HCT116 (cell line): ENCODE results near the gene ATG14. TPM values are rescaled to one million over a fixed set of nuclear protein-coding genes. Genes with fewer than 3 reads are reported as not detected.

Experiments used
- ATAC-seq: fragments of 200-7000 bp; cut with Tn5 transposase; 2 replicates; pipeline ENCODE4 v1.9.1; 2020; ENCODE audit warnings: mild to moderate bottlenecking, moderate library complexity
- BruUV-seq: library from RNA; stranded (reverse); fragments of 400-500 nt; replicated peaks from 2 replicates; lab custom pipeline; 2021; lab: Mats Ljungman, UMichigan
- CTCF ChIA-PET: fragments of 300-600 bp; sonication (Branson Sonifier 250); formaldehyde crosslinking; loops from one replicate; lab custom pipeline; 2021; ENCODE audit warnings: antibody characterized with exemption; lab: Charles Lee
- POLR2A ChIA-PET: fragments of 300-600, 350-600 bp; sonication (Branson Sonifier 250); formaldehyde crosslinking; loops from one replicate; lab custom pipeline; 2021; ENCODE audit warnings: antibody characterized with exemption; lab: Charles Lee
- RAD21 ChIA-PET, 2 experiments: fragments of 300-600 bp; sonication (Branson Sonifier 250); formaldehyde crosslinking; loops; one replicate each; lab custom pipeline; 2023; ENCODE audit warnings: low total read pairs in 2 of 2; ENCODE audit not compliant: uncharacterized antibody in 2 of 2, unreplicated experiment in 2 of 2, low non-redundant PET in 1 of 2; lab: Charles Lee
- DNase-seq: peaks from one replicate; pipeline ENCODE4 v3.0.0-alpha.2; 2010; ENCODE audit warnings: low read depth, low spot score
- H2AFZ ChIP-seq: fragments of 200-600 bp; shearing (Covaris generic), sonication (generic); 2 replicates; pipeline ENCODE4 v1.6.1; 2017; ENCODE audit warnings: low read depth, mixed run types, mixed read lengths, antibody characterized with exemption, low read length; ENCODE audit not compliant: poor library complexity, severe bottlenecking
- H3K27ac ChIP-seq: 2 replicates; pipeline ENCODE4 v1.5.1; 2012; ENCODE audit warnings: low read depth, low read length
- H3K27me3 ChIP-seq: fragments of 200-600 bp; sonication (generic); 2 replicates; pipeline ENCODE4 v1.6.1; 2016; ENCODE audit warnings: mixed run types, low read length, mixed read lengths; ENCODE audit not compliant: insufficient read depth
- H3K36me3 ChIP-seq, 2 experiments: fragments of 200-500 bp in 1 of 2; fragments of 200-600 bp in 1 of 2; sonication (Bioruptor generic) in 1 of 2; sonication (generic) in 1 of 2; 2 replicates each; pipeline versions ENCODE4 v1.5.1 to v1.6.1; 2014 to 2016; ENCODE audit warnings: low read length in 2 of 2, inconsistent platforms in 1 of 2, mixed read lengths in 1 of 2, mixed run types in 1 of 2; ENCODE audit not compliant: insufficient read depth in 2 of 2, control insufficient read depth in 1 of 2
- H3K4me1 ChIP-seq, 2 experiments: fragments of 200-600 bp in 1 of 2; sonication (generic) in 1 of 2; 2 replicates each; pipeline versions ENCODE4 v1.5.1 to v1.6.1; 2012 to 2017; ENCODE audit warnings: low read length in 2 of 2, inconsistent platforms in 1 of 2, mild to moderate bottlenecking in 1 of 2, mixed read lengths in 1 of 2, mixed run types in 1 of 2, moderate library complexity in 1 of 2; ENCODE audit not compliant: insufficient read depth in 2 of 2, control insufficient read depth in 1 of 2
- H3K4me2 ChIP-seq: fragments of 200-600 bp; sonication (generic); 2 replicates; pipeline ENCODE4 v1.6.1; 2017; ENCODE audit warnings: mixed run types, low read length, mixed read lengths
- H3K4me3 ChIP-seq, 2 experiments: fragments of 200-600 bp in 1 of 2; sonication (generic) in 1 of 2; replicated peaks in 1 of 2; 2 replicates each; pipeline ENCODE4 v1.5.1; 2011 to 2016; ENCODE audit warnings: low read length in 2 of 2, control low read depth in 1 of 2, low read depth in 1 of 2, mild to moderate bottlenecking in 1 of 2, mixed read lengths in 1 of 2, mixed run types in 1 of 2
- H3K79me2 ChIP-seq: fragments of 200-600 bp; sonication (generic); 2 replicates; pipeline ENCODE4 v1.6.1; 2017; ENCODE audit warnings: mild to moderate bottlenecking, mixed run types, low read length, moderate library complexity, mixed read lengths; ENCODE audit not compliant: insufficient read depth
- H3K9ac ChIP-seq: fragments of 200-600 bp; sonication (generic); 2 replicates; pipeline ENCODE4 v1.6.1; 2016; ENCODE audit warnings: low read length, mixed read lengths
- H3K9me2 ChIP-seq: fragments of 200-600 bp; sonication (generic), shearing (Covaris generic); 2 replicates; pipeline ENCODE4 v1.6.1; 2017; ENCODE audit warnings: mixed run types, mild to moderate bottlenecking, moderate library complexity; ENCODE audit not compliant: insufficient read depth
- H3K9me3 ChIP-seq, 2 experiments: fragments of 200-500 bp in 1 of 2; fragments of 200-600 bp in 1 of 2; sonication (Bioruptor generic) in 1 of 2; sonication (generic) in 1 of 2; 2 replicates each; pipeline ENCODE4 v1.6.1; 2014 to 2017; ENCODE audit warnings: low read length in 2 of 2, mixed read lengths in 2 of 2, inconsistent platforms in 1 of 2, low read depth in 1 of 2, mild to moderate bottlenecking in 1 of 2, mixed run types in 1 of 2, moderate library complexity in 1 of 2; ENCODE audit not compliant: control insufficient read depth in 1 of 2, insufficient read depth in 1 of 2
- H4K20me1 ChIP-seq: fragments of 200-600 bp; sonication (generic), shearing (Covaris generic); 2 replicates; pipeline ENCODE4 v1.6.1; 2017; ENCODE audit warnings: mixed run types, mild to moderate bottlenecking, moderate library complexity; ENCODE audit not compliant: insufficient read depth
- EZH2 ChIP-seq: fragments of 200-600 bp; sonication (generic); IDR thresholded peaks from 2 replicates; pipeline ENCODE4 v1.6.1; 2017; ENCODE audit warnings: antibody characterized with exemption, mixed run types
- JUND ChIP-seq: IDR thresholded peaks from 2 replicates; pipeline ENCODE4 v1.6.1; 2012
- POLR2A ChIP-seq: IDR thresholded peaks from 2 replicates; pipeline ENCODE4 v1.7.0; 2011; ENCODE audit warnings: borderline replicate concordance; ENCODE audit not compliant: insufficient read depth, insufficient read length; ENCODE audit errors: extremely low read depth
- RAD21 ChIP-seq: IDR thresholded peaks from 2 replicates; pipeline ENCODE4 v1.6.1; 2012; ENCODE audit warnings: low read depth, mild to moderate bottlenecking
- SRF ChIP-seq: IDR thresholded peaks from 2 replicates; pipeline ENCODE4 v1.6.1; 2012; ENCODE audit warnings: low read depth
- TCF7L2 ChIP-seq: IDR thresholded peaks from 2 replicates; pipeline ENCODE4 v1.7.0; 2011; ENCODE audit warnings: borderline replicate concordance, inconsistent platforms; ENCODE audit not compliant: insufficient read depth, insufficient read length; ENCODE audit errors: extremely low read depth
- YY1 ChIP-seq: IDR thresholded peaks from 2 replicates; pipeline ENCODE4 v1.6.1; 2011; ENCODE audit warnings: low read length, low read depth, moderate library complexity, mild to moderate bottlenecking; ENCODE audit not compliant: insufficient replicate concordance; ENCODE audit errors: extremely low read depth
- ZNF274 ChIP-seq: fragments of 200-500 bp; sonication (Bioruptor generic); IDR thresholded peaks from 2 replicates; pipeline ENCODE4 v1.6.1; 2014; ENCODE audit warnings: mild to moderate bottlenecking, low read depth, low read length, inconsistent platforms
- intact Hi-C: fragments of 100-400 bp; cut with micrococcal nuclease; formaldehyde crosslinking; loops from 2 replicates; pipeline ENCODE4 v1.10.0; 2022
- total RNA-seq: library from RNA; stranded (reverse); gene quantifications from one replicate; pipeline ENCODE4 v1.2.1, GENCODE V29; 2021; ENCODE audit not compliant: unreplicated experiment
- TF ChIP-seq, protein P1 (sequence below), 3 experiments: fragments of 200-600 bp in 1 of 3; sonication (generic) in 1 of 3; IDR thresholded peaks in 2 of 3; conservative IDR thresholded peaks in 1 of 3; 2 replicates each; pipeline ENCODE4 v1.5.1; 2012 to 2017; ENCODE audit warnings: low read depth in 2 of 3, low read length in 2 of 3, antibody characterized with exemption in 1 of 3, borderline replicate concordance in 1 of 3, control low read depth in 1 of 3, mild to moderate bottlenecking in 1 of 3, mixed read lengths in 1 of 3, mixed run types in 1 of 3, moderate library complexity in 1 of 3; ENCODE audit not compliant: insufficient read depth in 1 of 3
- TF ChIP-seq, protein P2 (sequence below): IDR thresholded peaks from 2 replicates; pipeline ENCODE4 v1.6.1; 2012; ENCODE audit warnings: low read depth

ATG14 gene
- total RNA-seq, 1 experiment from 2014 or later, result 9.9 TPM

DNA sequence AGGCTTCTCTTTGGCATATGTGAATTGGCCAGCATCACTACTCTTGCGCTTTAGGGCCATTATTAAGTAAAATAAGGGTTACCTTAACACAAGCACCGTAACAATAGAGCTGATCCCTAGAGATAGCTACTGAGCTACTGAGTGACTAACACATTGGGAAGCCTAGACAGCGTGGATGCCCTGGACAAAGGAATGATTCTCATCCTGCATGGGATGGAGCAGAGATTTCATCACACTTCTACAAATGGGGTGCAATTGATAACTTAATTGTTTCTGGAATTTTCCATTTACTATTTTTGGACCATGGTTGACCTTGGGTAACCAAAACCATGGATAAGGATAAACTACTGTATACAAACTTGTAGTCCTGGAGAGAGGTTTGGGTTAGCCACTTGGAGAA, 83.3 kb downstream of the ATG14 start:
- TF ChIP-seq EZH2, result no peak
- TF ChIP-seq ZNF274, result no peak
- TF ChIP-seq SRF, result no peak
- no peak for TF ChIP-seq POLR2A
- TF ChIP-seq, protein P1, sequence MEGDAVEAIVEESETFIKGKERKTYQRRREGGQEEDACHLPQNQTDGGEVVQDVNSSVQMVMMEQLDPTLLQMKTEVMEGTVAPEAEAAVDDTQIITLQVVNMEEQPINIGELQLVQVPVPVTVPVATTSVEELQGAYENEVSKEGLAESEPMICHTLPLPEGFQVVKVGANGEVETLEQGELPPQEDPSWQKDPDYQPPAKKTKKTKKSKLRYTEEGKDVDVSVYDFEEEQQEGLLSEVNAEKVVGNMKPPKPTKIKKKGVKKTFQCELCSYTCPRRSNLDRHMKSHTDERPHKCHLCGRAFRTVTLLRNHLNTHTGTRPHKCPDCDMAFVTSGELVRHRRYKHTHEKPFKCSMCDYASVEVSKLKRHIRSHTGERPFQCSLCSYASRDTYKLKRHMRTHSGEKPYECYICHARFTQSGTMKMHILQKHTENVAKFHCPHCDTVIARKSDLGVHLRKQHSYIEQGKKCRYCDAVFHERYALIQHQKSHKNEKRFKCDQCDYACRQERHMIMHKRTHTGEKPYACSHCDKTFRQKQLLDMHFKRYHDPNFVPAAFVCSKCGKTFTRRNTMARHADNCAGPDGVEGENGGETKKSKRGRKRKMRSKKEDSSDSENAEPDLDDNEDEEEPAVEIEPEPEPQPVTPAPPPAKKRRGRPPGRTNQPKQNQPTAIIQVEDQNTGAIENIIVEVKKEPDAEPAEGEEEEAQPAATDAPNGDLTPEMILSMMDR (IDR thresholded peaks at IDR 0.05 in 2 of 3, conservative IDR thresholded peaks at IDR 0.05 in 1 of 3; ENCODE audit: borderline replicate concordance in 1 of 3, insufficient read depth in 1 of 3, low read depth in 2 of 3, low read length in 2 of 3), result no peak
- TF ChIP-seq RAD21, result no peak
- TF ChIP-seq, protein P2, sequence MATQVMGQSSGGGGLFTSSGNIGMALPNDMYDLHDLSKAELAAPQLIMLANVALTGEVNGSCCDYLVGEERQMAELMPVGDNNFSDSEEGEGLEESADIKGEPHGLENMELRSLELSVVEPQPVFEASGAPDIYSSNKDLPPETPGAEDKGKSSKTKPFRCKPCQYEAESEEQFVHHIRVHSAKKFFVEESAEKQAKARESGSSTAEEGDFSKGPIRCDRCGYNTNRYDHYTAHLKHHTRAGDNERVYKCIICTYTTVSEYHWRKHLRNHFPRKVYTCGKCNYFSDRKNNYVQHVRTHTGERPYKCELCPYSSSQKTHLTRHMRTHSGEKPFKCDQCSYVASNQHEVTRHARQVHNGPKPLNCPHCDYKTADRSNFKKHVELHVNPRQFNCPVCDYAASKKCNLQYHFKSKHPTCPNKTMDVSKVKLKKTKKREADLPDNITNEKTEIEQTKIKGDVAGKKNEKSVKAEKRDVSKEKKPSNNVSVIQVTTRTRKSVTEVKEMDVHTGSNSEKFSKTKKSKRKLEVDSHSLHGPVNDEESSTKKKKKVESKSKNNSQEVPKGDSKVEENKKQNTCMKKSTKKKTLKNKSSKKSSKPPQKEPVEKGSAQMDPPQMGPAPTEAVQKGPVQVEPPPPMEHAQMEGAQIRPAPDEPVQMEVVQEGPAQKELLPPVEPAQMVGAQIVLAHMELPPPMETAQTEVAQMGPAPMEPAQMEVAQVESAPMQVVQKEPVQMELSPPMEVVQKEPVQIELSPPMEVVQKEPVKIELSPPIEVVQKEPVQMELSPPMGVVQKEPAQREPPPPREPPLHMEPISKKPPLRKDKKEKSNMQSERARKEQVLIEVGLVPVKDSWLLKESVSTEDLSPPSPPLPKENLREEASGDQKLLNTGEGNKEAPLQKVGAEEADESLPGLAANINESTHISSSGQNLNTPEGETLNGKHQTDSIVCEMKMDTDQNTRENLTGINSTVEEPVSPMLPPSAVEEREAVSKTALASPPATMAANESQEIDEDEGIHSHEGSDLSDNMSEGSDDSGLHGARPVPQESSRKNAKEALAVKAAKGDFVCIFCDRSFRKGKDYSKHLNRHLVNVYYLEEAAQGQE, result no peak
- TF ChIP-seq TCF7L2, result no peak
- TF ChIP-seq YY1, result no peak
- no peak for TF ChIP-seq JUND
- intact Hi-C loops, result no loop called here
- H3K36me3 ChIP-seq, result no peaks in the 10 kb centered on the region
- no peak for ATAC-seq
- ChIA-PET RAD21 (no interaction called here), CTCF (no interaction called here), POLR2A (no interaction called here)
- H4K20me1 ChIP-seq, result peaks cover 5% of the 10 kb centered on the region; the same call in 1 of the 2 replicates
- H3K9ac ChIP-seq, result no peak overlapping the region
- no peaks in the 10 kb centered on the region for H3K27me3 ChIP-seq
- H3K27ac ChIP-seq, result no peak overlapping the region
- no peak overlapping the region for H3K4me3 ChIP-seq
- peaks cover 0 to 5% of the 10 kb centered on the region in 2 experiments; a peak in 1 of 4 replicates for H3K4me1 ChIP-seq
- peaks cover 68% of the 10 kb centered on the region for H3K79me2 ChIP-seq
- H2AFZ ChIP-seq, result no peak overlapping the region
- BruUV-seq, result no TSS peak
- no peaks in the 10 kb centered on the region for H3K9me3 ChIP-seq
- H3K9me2 ChIP-seq, result no peaks in the 10 kb centered on the region
- no peak for DNase-seq
- no peak overlapping the region for H3K4me2 ChIP-seq
